Measurements from ENCODE around the gene ZNF862.

Gene ZNF862

DNA sequence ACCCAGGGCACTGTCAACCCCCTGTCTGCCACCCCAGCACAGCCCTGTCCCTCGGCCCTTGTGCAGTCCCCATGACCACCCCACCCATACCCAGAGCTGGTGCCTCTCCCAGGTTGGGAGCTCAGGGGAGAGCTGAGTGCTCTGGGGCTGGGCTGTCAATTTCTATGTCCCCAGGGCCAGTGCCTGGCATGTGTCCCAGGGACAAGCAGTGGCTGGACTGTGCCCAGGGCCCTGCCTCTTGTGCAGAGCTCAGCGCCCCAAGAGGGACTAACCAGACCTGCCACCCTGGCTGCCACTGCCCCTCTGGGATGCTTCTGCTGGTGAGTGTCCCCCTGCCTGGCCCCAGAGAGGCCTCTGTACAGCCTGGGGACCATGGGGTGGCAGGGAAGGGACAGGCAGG is 29.0 kb upstream of the ZNF862 start:
- H3K4me3 ChIP-seq (ENCODE audit: low read depth, low read length), result no peak overlapping the region

DNA sequence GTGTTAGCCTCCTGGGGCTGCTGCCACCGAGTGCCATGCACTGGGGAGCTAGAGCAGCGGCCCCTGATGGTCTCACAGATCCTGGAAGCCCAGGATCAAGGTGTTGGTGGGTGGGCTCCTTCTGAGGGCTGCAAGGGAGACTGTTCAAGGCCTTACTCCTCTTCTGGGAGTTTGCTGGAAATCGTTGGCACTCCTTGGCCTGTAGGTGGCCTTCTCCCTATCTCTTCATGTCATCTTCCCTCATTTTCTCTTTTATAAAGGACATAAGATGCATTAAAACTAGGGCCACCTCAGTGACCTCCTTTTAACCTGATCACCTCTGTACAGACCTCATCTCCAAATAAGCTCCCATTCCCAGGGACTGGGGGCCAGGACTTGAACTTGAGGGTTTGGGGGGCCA is 27.0 kb upstream of the ZNF862 start:
- no peak overlapping the region for H3K4me3 ChIP-seq (ENCODE audit: low read depth, low read length)

DNA sequence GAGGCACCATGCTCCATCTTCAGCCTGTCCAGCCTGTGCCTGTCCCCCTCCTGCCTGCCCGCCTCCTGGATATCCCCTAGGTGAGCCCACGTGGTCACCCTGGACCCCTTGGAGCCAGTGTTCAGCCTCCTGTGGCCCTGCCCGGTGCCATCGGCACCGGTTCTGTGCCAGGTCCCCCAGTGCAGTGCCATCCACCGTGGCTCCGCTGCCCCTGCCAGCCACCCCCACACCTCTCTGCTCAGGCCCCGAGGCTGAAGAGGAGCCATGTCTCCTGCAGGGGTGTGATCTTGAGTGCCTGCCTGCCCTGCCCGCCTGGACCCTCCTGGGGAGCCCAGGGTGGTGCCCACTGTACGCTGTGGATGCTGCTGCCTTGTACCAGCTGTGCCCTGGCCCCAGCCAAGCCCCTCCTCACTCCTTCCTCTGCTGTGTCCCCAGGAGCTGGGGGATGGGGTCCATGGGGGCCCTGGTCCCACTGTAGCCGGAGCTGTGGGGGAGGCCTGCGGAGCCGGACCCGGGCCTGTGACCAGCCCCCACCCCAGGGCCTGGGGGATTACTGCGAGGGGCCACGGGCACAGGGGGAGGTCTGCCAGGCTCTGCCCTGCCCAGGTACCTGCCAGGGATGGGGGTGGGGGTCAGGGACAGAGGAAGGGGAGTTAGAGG is 26.2 kb upstream of the ZNF862 start:
- no peak overlapping the region for H3K4me3 ChIP-seq (ENCODE audit: low read depth, low read length)

- no peak overlapping the region for H3K4me3 ChIP-seq (ENCODE audit: low read depth, low read length)
Measured at GRCh38 chr7:149813254-149814035, 24.7 kb upstream of the ZNF862 start.

GRCh38 chr7:149814494-149814893 is 23.7 kb upstream of the ZNF862 start:
- H3K4me3 ChIP-seq (ENCODE audit: low read depth, low read length), result no peak overlapping the region

DNA sequence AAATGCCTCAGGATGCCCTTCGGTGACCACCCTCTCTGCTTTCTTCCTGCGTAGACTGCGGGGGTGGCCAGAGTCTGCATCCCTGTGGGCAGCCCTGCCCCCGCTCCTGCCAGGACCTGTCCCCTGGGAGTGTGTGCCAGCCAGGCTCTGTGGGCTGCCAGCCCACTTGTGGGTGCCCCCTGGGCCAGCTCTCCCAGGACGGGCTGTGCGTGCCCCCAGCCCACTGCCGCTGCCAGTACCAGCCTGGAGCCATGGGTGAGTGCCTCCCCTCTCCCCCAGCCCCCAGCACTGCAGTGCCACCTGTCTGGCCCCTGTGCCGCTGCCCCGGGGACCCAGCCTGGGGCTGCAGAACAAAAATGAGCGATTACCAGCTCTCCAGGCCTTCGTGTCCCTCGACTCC is 23.1 kb upstream of the ZNF862 start:
- H3K4me3 ChIP-seq (ENCODE audit: low read depth, low read length), result no peak overlapping the region

DNA sequence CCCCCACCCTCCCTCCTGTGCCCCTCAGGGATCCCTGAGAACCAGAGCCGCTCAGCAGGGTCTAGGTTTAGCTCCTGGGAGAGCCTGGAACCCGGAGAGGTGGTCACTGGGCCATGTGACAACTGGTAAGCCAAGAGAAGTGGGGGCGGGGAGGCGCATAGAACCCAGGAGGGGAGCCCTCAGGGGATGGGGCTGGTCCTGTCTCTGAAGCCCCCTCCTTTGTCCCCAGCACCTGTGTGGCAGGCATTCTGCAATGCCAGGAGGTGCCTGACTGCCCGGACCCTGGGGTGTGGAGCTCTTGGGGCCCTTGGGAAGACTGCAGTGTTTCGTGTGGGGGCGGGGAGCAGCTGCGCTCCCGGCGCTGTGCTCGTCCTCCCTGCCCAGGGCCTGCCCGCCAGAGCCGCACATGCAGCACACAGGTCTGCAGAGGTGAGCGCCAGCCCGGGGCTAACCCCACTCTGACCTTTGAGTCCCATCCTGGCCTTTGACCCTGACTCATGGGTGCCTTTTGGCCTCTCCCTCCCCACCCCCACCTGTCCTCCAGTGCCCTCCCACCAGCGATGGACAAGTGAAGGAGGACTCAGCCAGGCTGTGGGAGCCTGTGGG is 22.4 kb upstream of the ZNF862 start:
- no peak overlapping the region for H3K4me3 ChIP-seq (ENCODE audit: low read depth, low read length)

DNA sequence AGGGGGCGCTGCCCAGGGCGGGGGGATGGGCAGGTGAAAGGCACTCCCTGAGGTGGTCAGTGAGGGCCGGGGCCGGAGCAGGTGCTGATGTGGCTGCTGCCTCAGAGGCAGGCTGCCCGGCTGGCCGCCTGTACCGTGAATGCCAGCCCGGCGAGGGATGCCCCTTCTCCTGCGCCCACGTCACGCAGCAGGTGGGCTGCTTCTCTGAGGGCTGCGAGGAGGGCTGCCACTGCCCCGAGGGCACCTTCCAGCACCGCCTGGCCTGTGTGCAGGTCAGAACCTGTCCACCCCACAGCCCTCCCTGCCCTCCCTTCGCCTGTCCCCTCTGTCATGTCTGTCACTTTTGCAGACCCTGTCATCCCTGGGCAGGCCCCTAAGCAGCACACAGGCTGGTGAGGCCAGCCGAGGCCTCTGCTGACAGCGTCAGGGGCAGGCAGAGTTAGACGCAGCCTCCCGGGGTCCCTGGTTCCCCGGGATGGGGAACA is 21.9 kb upstream of the ZNF862 start:
- H3K4me3 ChIP-seq (ENCODE audit: low read depth, low read length), result no peak overlapping the region

GRCh38 chr7:149816794-149817193 is 21.4 kb upstream of the ZNF862 start:
- no peak overlapping the region for H3K4me3 ChIP-seq (ENCODE audit: low read depth, low read length)

DNA sequence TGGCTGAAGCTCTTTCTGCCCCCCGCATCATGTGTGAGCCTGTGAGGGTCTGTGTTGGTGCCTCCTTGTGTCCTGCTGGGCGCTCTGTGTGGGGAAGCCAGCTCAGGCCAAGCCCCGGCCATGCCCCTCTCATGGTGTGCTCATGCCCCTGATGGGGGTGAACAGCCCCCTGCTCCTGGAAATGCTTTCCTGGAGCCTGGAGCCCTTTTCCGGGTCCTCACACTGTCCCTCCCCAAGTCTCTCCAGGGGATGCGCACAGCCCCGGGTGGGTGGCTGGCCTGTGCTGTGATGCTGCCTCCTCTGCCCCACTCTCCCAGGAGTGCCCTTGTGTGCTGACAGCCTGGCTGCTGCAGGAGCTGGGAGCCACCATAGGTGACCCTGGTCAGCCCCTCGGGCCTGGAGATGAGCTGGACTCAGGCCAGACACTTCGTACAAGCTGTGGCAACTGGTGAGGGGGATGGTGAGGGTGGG is 20.8 kb upstream of the ZNF862 start:
- H3K4me3 ChIP-seq (ENCODE audit: low read depth, low read length), result no peak overlapping the region

DNA sequence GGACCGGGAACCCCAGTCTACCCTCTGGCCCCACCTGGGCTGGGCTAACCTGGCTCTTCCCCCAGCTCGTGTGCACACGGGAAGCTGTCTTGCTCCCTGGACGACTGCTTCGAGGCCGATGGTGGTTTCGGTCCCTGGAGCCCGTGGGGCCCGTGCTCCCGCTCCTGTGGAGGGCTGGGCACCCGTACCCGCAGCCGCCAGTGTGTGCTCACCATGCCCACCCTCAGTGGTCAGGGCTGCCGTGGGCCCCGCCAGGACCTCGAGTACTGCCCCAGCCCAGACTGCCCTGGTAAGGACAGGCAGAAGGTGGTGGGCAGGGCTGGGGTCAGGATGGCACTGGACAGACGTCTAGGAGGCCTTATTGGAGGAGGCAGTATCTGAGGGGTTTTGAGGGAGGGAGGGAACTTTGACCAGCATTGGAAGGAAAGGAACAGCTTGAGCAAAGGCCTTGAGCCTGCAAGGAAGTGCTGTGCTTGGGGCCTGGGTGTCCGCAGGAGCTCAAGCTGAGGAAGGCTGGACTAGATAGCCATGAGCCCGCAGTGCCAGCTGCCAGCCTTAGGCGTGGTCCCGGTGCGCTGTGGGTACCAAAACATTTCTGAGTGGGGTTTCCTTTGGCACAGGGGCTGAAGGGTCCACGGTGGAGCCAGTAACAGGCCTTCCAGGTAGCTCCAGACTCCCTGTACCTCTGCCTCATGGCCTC is 20.2 kb upstream of the ZNF862 start:
- no peak overlapping the region for H3K4me3 ChIP-seq (ENCODE audit: low read depth, low read length)

DNA sequence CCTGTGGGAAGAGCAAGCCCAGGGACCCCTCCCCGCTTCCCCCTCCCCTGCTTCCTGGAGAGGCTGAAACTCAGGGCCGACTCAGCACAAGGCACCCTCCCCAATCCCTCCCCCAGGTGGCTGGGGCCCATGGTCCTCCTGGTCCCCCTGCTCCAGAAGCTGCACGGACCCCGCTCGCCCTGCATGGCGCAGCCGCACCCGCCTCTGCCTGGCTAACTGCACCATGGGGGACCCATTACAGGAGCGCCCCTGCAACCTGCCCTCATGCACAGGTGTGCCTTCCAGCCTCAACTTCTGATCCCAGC is 19.7 kb upstream of the ZNF862 start:
- no peak overlapping the region for H3K4me3 ChIP-seq (ENCODE audit: low read depth, low read length)

GRCh38 chr7:149819141-149819960 is 18.8 kb upstream of the ZNF862 start:
- no peak overlapping the region for H3K4me3 ChIP-seq (ENCODE audit: low read depth, low read length)

GRCh38 chr7:149819961-149820340 is 18.2 kb upstream of the ZNF862 start:
- H3K4me3 ChIP-seq (ENCODE audit: low read depth, low read length), result no peak overlapping the region

DNA sequence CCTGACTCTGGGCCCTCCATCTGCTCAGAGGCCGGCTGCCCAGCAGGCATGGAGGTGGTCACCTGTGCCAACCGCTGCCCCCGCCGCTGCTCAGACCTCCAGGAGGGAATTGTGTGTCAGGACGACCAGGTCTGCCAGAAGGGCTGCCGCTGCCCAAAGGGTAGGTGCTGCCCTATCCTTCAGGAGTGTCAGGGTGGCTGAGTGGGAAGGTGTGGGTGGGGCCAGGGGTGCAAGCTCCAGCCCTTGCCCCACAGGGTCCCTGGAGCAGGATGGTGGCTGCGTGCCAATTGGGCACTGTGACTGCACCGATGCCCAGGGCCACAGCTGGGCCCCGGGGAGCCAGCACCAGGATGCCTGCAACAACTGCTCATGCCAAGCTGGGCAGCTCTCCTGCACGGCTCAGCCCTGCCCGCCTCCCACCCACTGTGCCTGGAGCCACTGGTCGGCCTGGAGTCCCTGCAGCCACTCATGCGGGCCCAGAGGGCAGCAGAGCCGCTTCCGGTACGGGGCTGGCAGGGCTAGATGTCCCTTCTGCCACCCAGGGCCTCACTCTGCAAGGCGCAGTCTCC is 17.5 kb upstream of the ZNF862 start:
- no peak overlapping the region for H3K4me3 ChIP-seq (ENCODE audit: low read depth, low read length)

DNA sequence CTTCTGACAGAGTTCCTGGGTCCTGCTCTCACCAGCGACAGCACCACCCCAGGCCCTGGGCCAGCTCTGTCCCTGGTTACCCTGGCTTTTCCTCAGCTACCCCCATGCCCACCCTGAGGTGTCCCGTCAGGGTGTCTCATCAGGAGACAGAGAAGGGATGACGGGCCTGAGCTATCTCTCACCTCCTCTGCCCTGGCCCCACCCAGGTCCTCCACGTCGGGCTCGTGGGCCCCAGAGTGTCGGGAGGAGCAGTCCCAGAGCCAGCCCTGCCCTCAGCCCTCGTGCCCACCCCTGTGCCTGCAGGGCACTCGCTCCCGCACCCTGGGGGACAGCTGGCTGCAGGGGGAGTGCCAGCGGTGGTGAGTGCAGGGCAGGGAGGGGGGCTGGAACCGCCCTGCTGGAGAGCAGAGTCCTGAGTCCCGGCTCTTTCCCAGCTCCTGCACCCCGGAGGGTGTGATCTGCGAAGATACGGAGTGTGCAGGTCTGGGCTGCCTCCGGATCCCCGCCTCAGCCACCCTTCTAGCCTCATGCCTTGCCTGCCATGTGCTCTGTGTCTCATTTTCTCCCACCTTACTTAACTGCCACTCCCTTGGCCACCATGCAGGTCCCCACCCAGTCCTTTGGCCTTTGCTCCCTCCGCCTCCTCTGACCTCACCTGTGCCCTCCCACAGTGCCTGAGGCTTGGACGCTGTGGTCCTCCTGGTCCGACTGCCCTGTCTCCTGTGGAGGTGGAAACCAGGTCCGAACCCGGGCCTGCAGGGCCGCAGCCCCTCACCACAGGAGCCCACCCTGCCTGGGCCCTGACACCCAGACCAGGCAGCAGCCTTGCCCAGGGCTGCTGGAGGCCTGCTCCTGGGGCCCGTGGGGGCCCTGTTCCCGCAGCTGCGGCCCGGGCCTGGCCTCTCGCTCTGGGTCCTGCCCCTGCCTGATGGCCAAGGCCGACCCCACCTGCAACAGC is 16.7 kb upstream of the ZNF862 start:
- no peak overlapping the region for H3K4me3 ChIP-seq (ENCODE audit: low read depth, low read length)

DNA sequence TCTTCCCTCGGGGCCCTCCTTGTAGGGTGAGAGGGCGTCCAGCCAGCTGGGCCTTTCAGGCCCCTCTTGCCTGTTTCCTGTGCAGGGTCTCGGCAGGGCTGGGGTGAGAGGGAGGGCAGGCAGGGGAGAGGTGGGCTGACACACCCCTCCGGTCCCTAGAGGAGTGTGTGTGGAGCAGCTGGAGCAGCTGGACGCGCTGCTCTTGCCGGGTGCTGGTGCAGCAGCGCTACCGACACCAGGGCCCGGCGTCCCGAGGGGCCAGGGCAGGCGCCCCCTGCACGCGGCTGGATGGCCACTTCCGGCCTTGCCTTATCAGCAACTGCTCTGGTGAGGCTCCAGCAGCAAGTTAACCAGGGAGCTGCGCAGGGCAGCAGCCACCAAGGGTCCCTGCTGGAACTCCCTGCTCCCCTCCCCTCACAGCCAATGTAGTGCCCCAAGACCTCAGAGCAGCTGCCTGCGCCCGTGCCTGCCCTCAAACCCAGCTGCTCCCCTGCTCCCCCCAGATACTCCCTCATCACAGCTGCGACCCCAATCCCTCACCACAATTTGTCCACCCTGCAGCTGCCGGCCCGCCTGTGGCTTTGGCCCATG is 15.7 kb upstream of the ZNF862 start:
- no peak overlapping the region for H3K4me3 ChIP-seq (ENCODE audit: low read depth, low read length)

DNA sequence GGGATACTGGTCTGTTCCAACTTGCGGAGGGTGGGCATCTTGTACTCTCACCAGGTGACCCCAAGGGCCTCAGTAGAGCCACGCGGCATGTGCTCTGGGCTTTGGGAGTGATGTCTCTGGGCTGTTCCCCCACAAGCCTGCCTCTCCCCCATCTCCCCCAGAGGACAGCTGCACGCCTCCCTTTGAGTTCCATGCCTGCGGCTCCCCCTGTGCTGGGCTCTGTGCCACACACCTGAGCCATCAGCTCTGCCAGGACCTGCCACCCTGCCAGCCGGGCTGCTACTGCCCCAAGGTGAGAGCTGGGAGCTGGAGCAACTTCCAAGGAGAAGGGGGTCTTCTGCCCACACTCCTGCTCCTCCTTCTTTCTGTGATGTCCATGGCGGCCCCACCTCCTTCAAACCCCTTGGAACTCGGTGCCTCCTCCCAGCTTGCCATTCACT is 15.0 kb upstream of the ZNF862 start:
- no peak overlapping the region for H3K4me3 ChIP-seq (ENCODE audit: low read depth, low read length)

Measured in iPS-11a (cell line).